Epithelial cell of prostate (primary cell): ENCODE measurements around the gene MINAR1.

ENCODE experiments used
- DNase-seq: peaks from one replicate; pipeline ENCODE4 v3.0.0-alpha.2; 2011; ENCODE audit warnings: low read depth, low spot score
- H3K27ac ChIP-seq: fragments of 450-650 bp; 2 replicates; pipeline ENCODE4 v1.5.1; 2017; ENCODE audit warnings: mild to moderate bottlenecking

MINAR1 gene

GRCh38 chr15:79459666-79460065 lies 27.5 kb downstream of the MINAR1 start:
- H3K27ac ChIP-seq = no peak overlapping the region

GRCh38 chr15:79463043-79463780 lies 31.1 kb downstream of the MINAR1 start:
- no peak for DNase-seq
- H3K27ac ChIP-seq = no peak overlapping the region

More at GRCh38 chr15:79459666-79460065, 27.5 kb downstream of the MINAR1 start:
- DNase-seq = no peak

DNA sequence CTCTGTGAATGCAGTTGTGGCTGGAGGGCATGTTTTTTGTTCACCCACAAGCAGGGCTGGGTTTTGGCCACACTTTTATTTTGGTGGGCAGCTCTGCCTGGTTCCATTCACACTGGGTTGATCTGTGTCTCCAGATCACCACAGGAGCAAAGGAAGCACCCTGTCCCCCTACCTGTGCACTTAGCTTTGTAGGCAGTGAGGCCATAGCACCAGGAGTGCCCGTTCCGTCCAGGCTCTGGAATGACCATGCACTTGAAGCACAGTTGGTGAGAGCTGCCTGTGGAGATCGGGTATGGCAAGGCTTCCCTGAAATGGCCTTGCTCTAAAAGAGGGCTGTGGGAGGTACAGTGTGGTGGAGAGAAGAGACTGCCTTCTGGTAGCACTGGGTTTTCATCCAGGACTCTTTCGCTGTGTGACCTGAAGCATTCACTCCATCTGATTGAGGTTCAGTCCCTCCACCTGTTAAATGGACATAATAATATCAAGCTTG lies 31.7 kb downstream of the MINAR1 start:
- DNase-seq = no peak
- no peak overlapping the region for H3K27ac ChIP-seq

DNA sequence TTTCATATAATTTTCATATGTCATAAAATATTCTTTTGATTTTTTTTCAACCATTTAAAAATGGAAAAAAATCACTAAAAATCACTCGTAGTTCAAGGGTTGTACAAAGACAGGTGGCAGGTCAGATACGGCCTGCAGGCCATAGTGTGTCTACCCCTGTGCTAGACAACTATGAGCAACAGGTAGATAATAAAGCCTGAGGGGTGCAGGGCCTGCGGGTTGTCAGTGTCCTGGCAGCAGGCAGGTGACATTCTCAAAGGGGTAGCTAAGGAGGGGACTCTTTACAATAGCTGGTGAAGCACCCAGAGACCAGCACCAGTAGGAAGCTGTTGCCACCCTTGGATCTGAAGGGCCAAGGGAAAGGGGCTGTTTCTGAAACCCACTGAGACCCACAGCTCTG lies 34.4 kb downstream of the MINAR1 start:
- no peak for DNase-seq
- H3K27ac ChIP-seq = no peak overlapping the region

DNA sequence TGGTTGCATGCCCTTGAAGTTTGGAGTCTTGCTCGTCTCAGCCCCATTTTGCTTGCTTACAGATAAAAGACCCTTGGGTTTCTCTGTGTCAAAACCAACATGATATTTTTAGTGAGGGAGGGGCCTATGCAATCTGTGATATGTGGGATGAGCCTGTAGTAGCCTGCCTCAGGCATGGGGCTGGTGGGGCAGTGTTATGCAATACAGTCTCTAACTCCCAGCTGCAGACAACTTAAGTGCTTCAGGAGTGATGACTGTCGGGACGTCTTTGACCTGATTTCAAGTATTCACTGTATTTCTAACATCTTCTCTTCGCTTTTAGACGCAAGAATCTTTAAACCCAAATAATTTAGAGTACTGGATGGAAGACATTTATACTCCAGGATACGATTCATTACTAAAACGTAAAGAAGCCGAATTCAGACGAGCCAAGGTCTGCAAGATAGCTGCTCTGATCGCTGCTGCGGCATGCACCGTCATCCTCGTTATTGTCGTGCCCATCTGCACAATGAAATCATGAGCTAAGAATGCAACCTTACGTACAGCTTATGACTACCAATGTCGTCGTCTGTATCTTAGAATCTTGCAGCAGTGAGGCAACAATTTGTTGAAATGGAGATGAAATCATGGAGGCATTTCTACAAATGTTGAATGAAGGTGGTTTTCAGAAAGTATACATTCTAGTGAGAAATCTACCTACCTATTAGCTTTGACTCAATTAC lies 35.9 kb downstream of the MINAR1 start:
- H3K27ac ChIP-seq = no peak overlapping the region
- no peak for DNase-seq

- no peak overlapping the region for H3K27ac ChIP-seq
- DNase-seq = no peak
Observed at GRCh38 chr15:79472446-79472845, 40.3 kb downstream of the MINAR1 start.

GRCh38 chr15:79474252-79474651 lies 42.1 kb downstream of the MINAR1 start:
- DNase-seq = no peak
- no peak overlapping the region for H3K27ac ChIP-seq

GRCh38 chr15:79475306-79475705 lies 43.2 kb downstream of the MINAR1 start:
- peak; percentile 6 for DNase-seq
- H3K27ac ChIP-seq = no peak overlapping the region

DNA sequence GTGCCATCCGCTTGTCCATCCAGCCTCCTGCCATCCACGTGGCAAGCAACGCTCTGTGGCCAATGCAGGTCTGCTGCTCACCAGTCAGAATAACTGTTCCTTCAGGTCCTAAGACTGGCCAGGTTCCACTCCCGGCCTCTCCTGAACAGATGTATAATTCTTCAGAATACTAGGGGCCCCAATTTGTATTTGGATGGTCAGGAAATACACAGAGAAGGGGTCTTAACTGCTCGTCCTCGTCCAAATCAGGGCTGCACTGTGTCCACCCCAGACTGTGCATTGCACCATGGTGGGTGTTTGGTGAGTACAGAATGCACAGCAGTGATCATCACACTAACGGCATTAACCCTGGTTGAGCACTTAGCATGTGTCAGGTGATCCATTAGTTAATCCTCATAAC lies 46.0 kb downstream of the MINAR1 start:
- no peak overlapping the region for H3K27ac ChIP-seq
- DNase-seq = no peak

DNA sequence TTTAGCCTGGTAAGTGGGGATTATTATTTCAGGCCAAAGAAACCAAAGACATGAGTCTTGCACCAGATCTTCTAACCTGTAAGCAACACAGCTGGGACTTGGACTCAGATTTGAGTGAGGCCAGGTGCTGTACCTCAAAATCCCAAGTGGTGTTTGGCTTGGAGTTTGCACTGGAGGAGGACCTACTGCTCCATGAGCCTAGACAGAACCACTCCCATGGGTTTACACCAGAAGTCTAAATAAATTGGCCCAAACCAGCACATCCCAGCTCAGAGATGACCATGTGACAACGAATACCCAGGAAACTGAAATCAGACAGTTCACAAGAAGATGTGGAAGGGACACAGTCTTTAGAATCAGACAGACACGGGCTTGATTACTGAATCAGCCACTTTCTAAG lies 47.5 kb downstream of the MINAR1 start:
- no peak for DNase-seq
- no peak overlapping the region for H3K27ac ChIP-seq

DNA sequence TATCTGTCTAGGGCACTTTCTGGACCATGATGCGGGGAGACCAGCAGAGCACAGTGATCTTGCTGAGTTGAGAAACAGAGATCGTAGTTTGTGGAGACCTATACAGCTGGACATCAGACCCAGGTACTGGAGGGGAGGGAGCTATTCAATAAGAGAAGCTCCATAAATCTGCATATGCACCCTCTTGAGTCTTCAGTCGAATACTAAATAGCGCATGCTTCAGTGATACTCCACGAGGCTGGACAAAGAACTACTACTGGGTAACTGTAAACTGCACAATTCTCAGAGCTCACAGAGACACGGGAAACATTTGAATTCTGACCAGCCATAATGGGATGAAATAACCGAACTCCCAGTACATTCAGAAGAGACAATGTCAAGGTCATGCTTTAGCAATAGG lies 49.7 kb downstream of the MINAR1 start:
- no peak overlapping the region for H3K27ac ChIP-seq
- DNase-seq = no peak
